ENCODE data around the gene SPP1.
A peak's percentile ranks its signal among the peaks of the same experiment; 100 is the strongest.
"Not testable (repeated sequence)": the region's sequence is repeated elsewhere in the genome, so short reads cannot be mapped to it uniquely, and the experiment has no call there.

The SPP1 gene

DNA sequence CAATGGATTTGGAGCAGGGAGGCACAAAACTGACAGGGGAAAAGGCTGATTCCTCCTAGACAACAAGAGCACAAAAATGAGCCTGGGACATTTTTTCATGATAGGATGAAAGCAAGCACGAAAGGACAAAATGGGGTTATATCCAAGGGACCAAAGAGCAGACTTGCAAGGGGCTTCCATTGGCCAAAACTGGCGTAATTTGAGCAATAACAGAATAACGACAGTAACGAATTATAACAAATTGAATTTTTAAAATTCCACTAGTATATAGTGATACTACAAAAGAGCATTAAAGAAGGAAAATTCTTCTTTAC is 10.3 kb downstream of the SPP1 start:
- H3K9me3 ChIP-seq (ENCODE audit: control insufficient read depth, low read length): no peaks in the 10 kb centered on the region
- H3K4me3 ChIP-seq (ENCODE audit: extremely low read depth, insufficient read depth, low read length, poor library complexity, severe bottlenecking): no peak overlapping the region
- 71% methylated on average over 1 of the region's 4 CpGs; no CpG with 5 or more reads in 1 of the 2 experiments for WGBS, 2 experiments (ENCODE audit: insufficient coverage in 2 of 2)
- H3K27ac ChIP-seq (ENCODE audit: low read depth, low read length, severe bottlenecking): no peak overlapping the region
- peaks cover 5% of the 10 kb centered on the region for H3K36me3 ChIP-seq (ENCODE audit: control insufficient read depth, insufficient read depth, low read length)
- H3K4me1 ChIP-seq (ENCODE audit: control insufficient read depth, insufficient read depth, low read length, poor library complexity, severe bottlenecking): no peaks in the 10 kb centered on the region

GRCh38 chr4:87986508-87986907 is 11.0 kb downstream of the SPP1 start:
- no peak overlapping the region for H3K27ac ChIP-seq (ENCODE audit: low read depth, low read length, severe bottlenecking)
- WGBS, 2 experiments (ENCODE audit: insufficient coverage in 2 of 2): 80 to 89% methylated on average over 6 of the region's 9 CpGs
- peaks cover 2% of the 10 kb centered on the region for H3K36me3 ChIP-seq (ENCODE audit: control insufficient read depth, insufficient read depth, low read length)
- no peak overlapping the region for H3K4me3 ChIP-seq (ENCODE audit: extremely low read depth, insufficient read depth, low read length, poor library complexity, severe bottlenecking)
- H3K9me3 ChIP-seq (ENCODE audit: control insufficient read depth, low read length): no peaks in the 10 kb centered on the region
- H3K4me1 ChIP-seq (ENCODE audit: control insufficient read depth, insufficient read depth, low read length, poor library complexity, severe bottlenecking): no peaks in the 10 kb centered on the region

DNA sequence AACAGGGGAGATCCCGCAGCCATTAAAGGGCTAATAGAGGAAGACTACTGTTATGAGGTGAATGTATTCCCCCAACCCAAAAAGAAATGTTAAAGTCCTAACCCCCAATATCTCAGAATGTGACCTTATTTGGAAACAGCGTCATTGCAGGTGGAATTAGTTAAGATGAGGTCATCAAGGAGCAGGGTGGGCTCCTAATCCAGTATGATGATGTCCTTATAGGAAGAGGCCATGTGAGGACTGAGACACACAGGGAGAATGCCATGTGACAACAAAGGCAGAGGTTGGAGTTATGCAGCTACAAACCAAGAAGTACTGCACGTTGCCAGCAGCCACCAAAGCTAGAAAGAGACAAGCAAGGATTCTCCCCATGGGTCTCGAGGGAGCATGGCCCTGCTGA is 14.3 kb downstream of the SPP1 start:
- H3K36me3 ChIP-seq (ENCODE audit: control insufficient read depth, insufficient read depth, low read length): no peaks in the 10 kb centered on the region
- H3K4me1 ChIP-seq (ENCODE audit: control insufficient read depth, insufficient read depth, low read length, poor library complexity, severe bottlenecking): no peaks in the 10 kb centered on the region
- no peaks in the 10 kb centered on the region for H3K9me3 ChIP-seq (ENCODE audit: control insufficient read depth, low read length)
- WGBS, 2 experiments (ENCODE audit: insufficient coverage in 2 of 2): 45 to 90% methylated on average over 2 to 3 of the region's 4 CpGs
- no peak overlapping the region for H3K27ac ChIP-seq (ENCODE audit: low read depth, low read length, severe bottlenecking)
- no peak overlapping the region for H3K4me3 ChIP-seq (ENCODE audit: extremely low read depth, insufficient read depth, low read length, poor library complexity, severe bottlenecking)

DNA sequence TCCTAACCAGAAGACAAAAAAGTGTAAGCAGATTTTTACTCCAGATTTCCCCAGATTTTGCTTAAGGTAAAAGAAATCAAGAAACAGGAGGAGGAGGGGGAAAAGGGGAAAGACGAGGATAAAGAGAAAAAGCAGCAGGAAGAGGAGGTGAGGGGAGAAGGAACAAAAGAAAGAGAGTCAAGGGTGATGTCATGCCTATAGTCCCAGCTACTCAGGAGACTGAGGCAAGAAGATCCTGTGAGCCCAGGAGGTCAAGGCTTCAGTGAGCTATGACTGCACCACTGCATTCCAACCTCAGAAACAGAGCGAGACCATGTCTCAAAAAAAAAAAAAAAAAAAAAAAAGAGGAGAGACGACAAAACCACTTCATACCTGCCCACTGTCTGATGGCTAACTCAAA is 19.9 kb downstream of the SPP1 start:
- Histone ChIP-seq H3K9me3 (ENCODE audit: control insufficient read depth, low read length) (no peaks in the 10 kb centered on the region), H3K4me3 (ENCODE audit: extremely low read depth, insufficient read depth, low read length, poor library complexity, severe bottlenecking) (no peak overlapping the region)
- WGBS, 2 experiments (ENCODE audit: insufficient coverage in 2 of 2): 40 to 50% methylated on average over 1 of the region's 3 CpGs

GRCh38 chr4:87999191-87999691 is 23.7 kb downstream of the SPP1 start:
- not testable (repeated sequence) for H3K9me3 ChIP-seq (ENCODE audit: control insufficient read depth, low read length); H3K4me3 ChIP-seq (ENCODE audit: extremely low read depth, insufficient read depth, low read length, poor library complexity, severe bottlenecking); H3K36me3 ChIP-seq (ENCODE audit: control insufficient read depth, insufficient read depth, low read length); H3K27ac ChIP-seq (ENCODE audit: low read depth, low read length, severe bottlenecking); H3K4me1 ChIP-seq (ENCODE audit: control insufficient read depth, insufficient read depth, low read length, poor library complexity, severe bottlenecking)
- no CpG with 5 or more reads among the region's 2 CpGs for whole genome bisulfite sequencing, 2 experiments (ENCODE audit: insufficient coverage in 2 of 2)

More for the DNA sequence above, 19.9 kb downstream of the SPP1 start:
- Histone ChIP-seq H3K36me3 (ENCODE audit: control insufficient read depth, insufficient read depth, low read length) (no peaks in the 10 kb centered on the region), H3K4me1 (ENCODE audit: control insufficient read depth, insufficient read depth, low read length, poor library complexity, severe bottlenecking) (no peaks in the 10 kb centered on the region), H3K27ac (ENCODE audit: low read depth, low read length, severe bottlenecking) (no peak overlapping the region)

DNA sequence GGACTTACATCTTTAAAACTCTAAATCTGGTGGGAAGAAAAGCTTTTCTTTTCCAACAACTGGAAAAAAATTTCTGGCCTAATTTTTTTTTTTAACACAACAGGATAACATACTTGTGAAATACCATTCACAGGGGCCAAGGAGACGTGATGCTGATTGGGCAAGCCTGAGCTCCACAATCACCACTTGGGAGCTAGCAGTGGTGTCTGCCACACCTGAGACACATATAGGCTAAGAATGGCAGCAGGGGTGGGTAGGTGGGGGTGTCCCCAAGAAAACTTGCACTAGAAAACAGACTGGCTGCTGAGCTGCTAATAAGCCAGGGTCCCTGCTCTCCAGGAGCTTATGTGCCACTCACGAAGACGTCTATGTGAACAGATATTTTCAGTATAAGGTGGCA is 26.4 kb downstream of the SPP1 start:
- no peaks in the 10 kb centered on the region for H3K9me3 ChIP-seq (ENCODE audit: control insufficient read depth, low read length)
- H3K4me3 ChIP-seq (ENCODE audit: extremely low read depth, insufficient read depth, low read length, poor library complexity, severe bottlenecking): no peak overlapping the region
- H3K36me3 ChIP-seq (ENCODE audit: control insufficient read depth, insufficient read depth, low read length): no peaks in the 10 kb centered on the region
- H3K4me1 ChIP-seq (ENCODE audit: control insufficient read depth, insufficient read depth, low read length, poor library complexity, severe bottlenecking): peaks cover 9% of the 10 kb centered on the region
- H3K27ac ChIP-seq (ENCODE audit: low read depth, low read length, severe bottlenecking): no peak overlapping the region
- WGBS, 2 experiments (ENCODE audit: insufficient coverage in 2 of 2): 94% methylated on average over 2 of the region's 3 CpGs; no CpG with 5 or more reads in 1 of the 2 experiments

GRCh38 chr4:88002786-88003185 is 27.3 kb downstream of the SPP1 start:
- Histone ChIP-seq H3K4me1 (ENCODE audit: control insufficient read depth, insufficient read depth, low read length, poor library complexity, severe bottlenecking) (peaks cover 9% of the 10 kb centered on the region), H3K27ac (ENCODE audit: low read depth, low read length, severe bottlenecking) (no peak overlapping the region), H3K4me3 (ENCODE audit: extremely low read depth, insufficient read depth, low read length, poor library complexity, severe bottlenecking) (no peak overlapping the region), H3K9me3 (ENCODE audit: control insufficient read depth, low read length) (no peaks in the 10 kb centered on the region), H3K36me3 (ENCODE audit: control insufficient read depth, insufficient read depth, low read length) (no peaks in the 10 kb centered on the region)
- no CpG with 5 or more reads among the region's 4 CpGs for WGBS, 2 experiments (ENCODE audit: insufficient coverage in 2 of 2)

- WGBS, 2 experiments (ENCODE audit: insufficient coverage in 2 of 2): 62 to 93% methylated on average over 2 of the region's 3 CpGs
- no peaks in the 10 kb centered on the region for H3K36me3 ChIP-seq (ENCODE audit: control insufficient read depth, insufficient read depth, low read length)
- H3K4me3 ChIP-seq (ENCODE audit: extremely low read depth, insufficient read depth, low read length, poor library complexity, severe bottlenecking): no peak overlapping the region
- no peak overlapping the region for H3K27ac ChIP-seq (ENCODE audit: low read depth, low read length, severe bottlenecking)
- H3K9me3 ChIP-seq (ENCODE audit: control insufficient read depth, low read length): no peaks in the 10 kb centered on the region
- H3K4me1 ChIP-seq (ENCODE audit: control insufficient read depth, insufficient read depth, low read length, poor library complexity, severe bottlenecking): peaks cover 9% of the 10 kb centered on the region
Observed at GRCh38 chr4:88003261-88003660, 27.7 kb downstream of the SPP1 start.

GRCh38 chr4:88005076-88005475 is 29.6 kb downstream of the SPP1 start:
- H3K9me3 ChIP-seq (ENCODE audit: control insufficient read depth, low read length): no peaks in the 10 kb centered on the region
- 100% methylated on average over 1 to 2 of the region's 2 CpGs for WGBS, 2 experiments (ENCODE audit: insufficient coverage in 2 of 2)
- H3K4me1 ChIP-seq (ENCODE audit: control insufficient read depth, insufficient read depth, low read length, poor library complexity, severe bottlenecking): peaks cover 17% of the 10 kb centered on the region
- H3K4me3 ChIP-seq (ENCODE audit: extremely low read depth, insufficient read depth, low read length, poor library complexity, severe bottlenecking): no peak overlapping the region
- H3K36me3 ChIP-seq (ENCODE audit: control insufficient read depth, insufficient read depth, low read length): no peaks in the 10 kb centered on the region
- H3K27ac ChIP-seq (ENCODE audit: low read depth, low read length, severe bottlenecking): no peak overlapping the region

- H3K4me1 ChIP-seq (ENCODE audit: control insufficient read depth, insufficient read depth, low read length, poor library complexity, severe bottlenecking): peaks cover 24% of the 10 kb centered on the region
- no peak overlapping the region for H3K27ac ChIP-seq (ENCODE audit: low read depth, low read length, severe bottlenecking)
- 83 to 96% methylated on average over 9 of the region's 10 CpGs for WGBS, 2 experiments (ENCODE audit: insufficient coverage in 2 of 2)
- H3K9me3 ChIP-seq (ENCODE audit: control insufficient read depth, low read length): no peaks in the 10 kb centered on the region
- H3K36me3 ChIP-seq (ENCODE audit: control insufficient read depth, insufficient read depth, low read length): no peaks in the 10 kb centered on the region
- no peak overlapping the region for H3K4me3 ChIP-seq (ENCODE audit: extremely low read depth, insufficient read depth, low read length, poor library complexity, severe bottlenecking)
Observed at GRCh38 chr4:88005946-88006345, 30.4 kb downstream of the SPP1 start.

GRCh38 chr4:88006956-88007303 is 31.4 kb downstream of the SPP1 start:
- peaks cover 1% of the 10 kb centered on the region for H3K36me3 ChIP-seq (ENCODE audit: control insufficient read depth, insufficient read depth, low read length)
- peak overlapping the region; percentile 69 for H3K4me3 ChIP-seq (ENCODE audit: extremely low read depth, insufficient read depth, low read length, poor library complexity, severe bottlenecking)
- peak overlapping the region; percentile 23 for H3K27ac ChIP-seq (ENCODE audit: low read depth, low read length, severe bottlenecking)
- H3K9me3 ChIP-seq (ENCODE audit: control insufficient read depth, low read length): no peaks in the 10 kb centered on the region
- 34 to 40% methylated on average over 5 to 10 of the region's 10 CpGs for WGBS, 2 experiments (ENCODE audit: insufficient coverage in 2 of 2)
- peaks cover 24% of the 10 kb centered on the region for H3K4me1 ChIP-seq (ENCODE audit: control insufficient read depth, insufficient read depth, low read length, poor library complexity, severe bottlenecking)

Measured in mesodermal cell (in vitro differentiated cells).